ENCODE results near the gene TBCA.

The TBCA gene, protein sequence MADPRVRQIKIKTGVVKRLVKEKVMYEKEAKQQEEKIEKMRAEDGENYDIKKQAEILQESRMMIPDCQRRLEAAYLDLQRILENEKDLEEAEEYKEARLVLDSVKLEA

GRCh38 chr5:77775790-77776553 lies at the start of gene TBCA:
Gene TBCA, minus strand, starts transcription at chr5:77776339. Its CDS starts 82 bp downstream, at chr5:77776257.
- peak within 1 kb of the TSS; percentile 94 for H3K4me3 Mint-ChIP-seq
- no peaks in the 10 kb centered on the region for H3K9me3 Mint-ChIP-seq
- peaks cover 31% of the 10 kb centered on the region for H3K4me1 Mint-ChIP-seq
- ATAC-seq: peak; percentile 95
- H3K27ac Mint-ChIP-seq: peak within 1 kb of the TSS; percentile 90
- H3K36me3 Mint-ChIP-seq: peaks cover 16% of the 10 kb centered on the region
- H3K27me3 Mint-ChIP-seq: no peaks in the 10 kb centered on the region

DNA sequence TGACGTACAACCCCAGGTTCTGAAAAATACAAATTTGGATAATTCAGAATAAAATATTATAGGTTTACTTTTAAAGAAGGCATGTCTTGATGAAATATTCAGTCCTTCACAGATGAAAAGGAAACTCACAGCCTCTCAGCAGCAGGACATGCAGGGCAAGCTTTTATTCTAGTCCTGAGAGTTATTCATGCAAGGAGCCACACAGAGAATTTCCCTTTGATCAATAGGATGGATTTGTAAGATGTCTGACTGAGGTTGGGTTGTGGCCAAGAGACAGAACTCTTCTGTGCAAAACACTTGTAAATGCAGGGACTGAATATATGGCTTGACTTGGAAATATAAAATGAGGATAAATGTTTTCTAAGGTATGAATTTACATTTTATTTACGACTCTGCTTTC lies 48.8 kb upstream of the TBCA start:
- Mint-ChIP-seq H3K27me3 (peaks cover 8% of the 10 kb centered on the region), H3K9me3 (no peaks in the 10 kb centered on the region), H3K4me1 (no peaks in the 10 kb centered on the region), H3K4me3 (no peak overlapping the region), H3K27ac (no peak overlapping the region), H3K36me3 (no peaks in the 10 kb centered on the region)
- no peak for ATAC-seq

DNA sequence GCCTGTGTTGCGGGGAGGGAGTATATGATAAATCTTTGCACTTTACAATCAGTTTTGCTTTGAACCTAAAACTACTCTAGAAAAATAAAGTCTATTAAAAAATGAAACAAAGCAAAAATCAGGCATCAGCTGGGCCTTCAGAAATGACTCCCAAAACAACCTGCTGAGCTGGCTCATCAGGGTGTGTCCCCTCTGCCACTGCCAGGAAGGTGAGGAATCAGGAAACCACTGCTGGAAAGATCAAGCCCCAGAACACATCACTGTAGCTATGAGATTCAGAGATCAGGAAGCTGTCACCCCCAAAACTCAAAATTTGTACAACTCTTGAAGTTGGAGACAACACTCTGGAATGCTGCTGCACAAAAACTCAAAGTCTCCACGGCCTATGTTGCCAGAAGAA lies 40.5 kb upstream of the TBCA start:
- no peaks in the 10 kb centered on the region for H3K4me1 Mint-ChIP-seq
- H3K9me3 Mint-ChIP-seq: peaks cover 3% of the 10 kb centered on the region
- peaks cover 7% of the 10 kb centered on the region for H3K27me3 Mint-ChIP-seq
- H3K36me3 Mint-ChIP-seq: no peaks in the 10 kb centered on the region
- H3K4me3 Mint-ChIP-seq: no peak overlapping the region
- no peak for ATAC-seq
- H3K27ac Mint-ChIP-seq: no peak overlapping the region

GRCh38 chr5:77812926-77813589 lies 36.9 kb upstream of the TBCA start:
- no peak overlapping the region for H3K4me3 Mint-ChIP-seq
- H3K9me3 Mint-ChIP-seq: peaks cover 11% of the 10 kb centered on the region
- peaks cover 21% of the 10 kb centered on the region for H3K27me3 Mint-ChIP-seq
- H3K36me3 Mint-ChIP-seq: no peaks in the 10 kb centered on the region
- no peaks in the 10 kb centered on the region for H3K4me1 Mint-ChIP-seq
- no peak overlapping the region for H3K27ac Mint-ChIP-seq
- no peak for ATAC-seq

- peak overlapping the region; percentile 16 for H3K27ac Mint-ChIP-seq
- H3K27me3 Mint-ChIP-seq: peaks cover 10% of the 10 kb centered on the region
- peaks cover 11% of the 10 kb centered on the region for H3K4me1 Mint-ChIP-seq
- peak overlapping the region; percentile 32 for H3K4me3 Mint-ChIP-seq
- peaks cover 17% of the 10 kb centered on the region for H3K9me3 Mint-ChIP-seq
- no peaks in the 10 kb centered on the region for H3K36me3 Mint-ChIP-seq
- no peak for ATAC-seq
Measured at GRCh38 chr5:77806213-77806843, 30.2 kb upstream of the TBCA start.

- H3K27ac Mint-ChIP-seq: no peak overlapping the region
- no peak overlapping the region for H3K4me3 Mint-ChIP-seq
- peaks cover 17% of the 10 kb centered on the region for H3K9me3 Mint-ChIP-seq
- peaks cover 54% of the 10 kb centered on the region for H3K27me3 Mint-ChIP-seq
- peaks cover 6% of the 10 kb centered on the region for H3K36me3 Mint-ChIP-seq
- no peak for ATAC-seq
- H3K4me1 Mint-ChIP-seq: no peaks in the 10 kb centered on the region
Measured at GRCh38 chr5:77798456-77798855, 22.3 kb upstream of the TBCA start.

GRCh38 chr5:77797136-77797535 lies 21.0 kb upstream of the TBCA start:
- H3K4me3 Mint-ChIP-seq: no peak overlapping the region
- H3K4me1 Mint-ChIP-seq: no peaks in the 10 kb centered on the region
- peaks cover 54% of the 10 kb centered on the region for H3K27me3 Mint-ChIP-seq
- no peak overlapping the region for H3K27ac Mint-ChIP-seq
- no peak for ATAC-seq
- peaks cover 6% of the 10 kb centered on the region for H3K36me3 Mint-ChIP-seq
- H3K9me3 Mint-ChIP-seq: peaks cover 12% of the 10 kb centered on the region

- Mint-ChIP-seq H3K36me3 (peaks cover 6% of the 10 kb centered on the region), H3K4me3 (no peak overlapping the region), H3K4me1 (no peaks in the 10 kb centered on the region), H3K9me3 (peaks cover 9% of the 10 kb centered on the region), H3K27me3 (peaks cover 54% of the 10 kb centered on the region), H3K27ac (no peak overlapping the region)
- no peak for ATAC-seq
Measured at GRCh38 chr5:77795846-77796245, 19.7 kb upstream of the TBCA start.

DNA sequence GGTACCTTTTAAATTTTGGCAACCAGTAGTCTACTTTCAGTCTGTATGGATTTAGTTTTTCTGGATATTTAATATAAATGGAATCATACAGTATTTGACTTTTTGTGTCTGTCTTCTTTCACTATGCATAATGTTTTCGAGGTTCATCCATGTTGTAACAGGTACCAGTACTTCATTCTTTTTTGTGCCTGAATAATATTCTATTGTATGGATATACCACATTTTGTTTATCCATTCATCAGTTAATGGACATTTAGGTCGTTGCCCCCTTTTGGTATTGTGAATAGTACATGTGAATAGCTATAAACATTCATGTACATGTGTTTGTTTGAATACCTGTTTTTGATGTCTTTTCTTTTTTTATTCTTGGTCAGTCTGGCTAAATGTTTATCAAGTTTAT lies 19.1 kb upstream of the TBCA start:
- no peak overlapping the region for H3K4me3 Mint-ChIP-seq
- no peak for ATAC-seq
- H3K27ac Mint-ChIP-seq: no peak overlapping the region
- H3K9me3 Mint-ChIP-seq: peaks cover 9% of the 10 kb centered on the region
- H3K27me3 Mint-ChIP-seq: peaks cover 52% of the 10 kb centered on the region
- H3K4me1 Mint-ChIP-seq: no peaks in the 10 kb centered on the region
- peaks cover 6% of the 10 kb centered on the region for H3K36me3 Mint-ChIP-seq

- no peak overlapping the region for H3K27ac Mint-ChIP-seq
Measured at GRCh38 chr5:77791926-77792325, 15.8 kb upstream of the TBCA start.

DNA sequence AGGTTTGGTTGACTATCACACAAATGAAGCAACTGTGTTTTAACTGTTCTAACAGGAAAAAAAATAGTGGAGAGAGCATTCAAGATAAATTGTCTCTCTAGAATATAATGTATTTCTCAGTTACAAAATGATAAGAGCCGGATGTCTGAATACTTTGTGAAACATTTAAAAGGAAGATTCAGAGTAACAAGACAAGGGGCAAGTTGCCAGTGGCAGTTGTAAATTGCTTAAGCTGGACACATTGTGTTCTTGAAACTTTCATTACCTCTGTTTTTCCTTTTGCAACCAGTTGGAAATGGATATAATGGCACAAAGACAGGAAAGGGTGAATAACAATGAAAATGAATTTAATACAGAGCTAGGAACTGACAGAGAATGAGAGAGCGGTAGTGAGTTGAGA lies 15.2 kb upstream of the TBCA start:
- no peak for ATAC-seq
- Mint-ChIP-seq H3K4me3 (no peak overlapping the region), H3K27me3 (peaks cover 13% of the 10 kb centered on the region), H3K9me3 (peaks cover 6% of the 10 kb centered on the region), H3K4me1 (no peaks in the 10 kb centered on the region), H3K27ac (no peak overlapping the region), H3K36me3 (peaks cover 6% of the 10 kb centered on the region)

More at GRCh38 chr5:77791926-77792325, 15.8 kb upstream of the TBCA start:
- H3K4me3 Mint-ChIP-seq: no peak overlapping the region
- no peak for ATAC-seq
- peaks cover 19% of the 10 kb centered on the region for H3K27me3 Mint-ChIP-seq
- peaks cover 6% of the 10 kb centered on the region for H3K36me3 Mint-ChIP-seq
- no peaks in the 10 kb centered on the region for H3K4me1 Mint-ChIP-seq
- peaks cover 6% of the 10 kb centered on the region for H3K9me3 Mint-ChIP-seq

- Mint-ChIP-seq H3K4me1 (no peaks in the 10 kb centered on the region), H3K4me3 (no peak overlapping the region), H3K27me3 (no peaks in the 10 kb centered on the region), H3K9me3 (no peaks in the 10 kb centered on the region), H3K36me3 (no peaks in the 10 kb centered on the region), H3K27ac (no peak overlapping the region)
- ATAC-seq: no peak
Measured at GRCh38 chr5:77785229-77785628, 9.1 kb upstream of the TBCA start.

GRCh38 chr5:77784735-77785134 lies 8.6 kb upstream of the TBCA start:
- ATAC-seq: no peak
- Mint-ChIP-seq H3K36me3 (no peaks in the 10 kb centered on the region), H3K4me1 (no peaks in the 10 kb centered on the region), H3K27ac (no peak overlapping the region), H3K9me3 (no peaks in the 10 kb centered on the region), H3K4me3 (no peak overlapping the region), H3K27me3 (no peaks in the 10 kb centered on the region)

DNA sequence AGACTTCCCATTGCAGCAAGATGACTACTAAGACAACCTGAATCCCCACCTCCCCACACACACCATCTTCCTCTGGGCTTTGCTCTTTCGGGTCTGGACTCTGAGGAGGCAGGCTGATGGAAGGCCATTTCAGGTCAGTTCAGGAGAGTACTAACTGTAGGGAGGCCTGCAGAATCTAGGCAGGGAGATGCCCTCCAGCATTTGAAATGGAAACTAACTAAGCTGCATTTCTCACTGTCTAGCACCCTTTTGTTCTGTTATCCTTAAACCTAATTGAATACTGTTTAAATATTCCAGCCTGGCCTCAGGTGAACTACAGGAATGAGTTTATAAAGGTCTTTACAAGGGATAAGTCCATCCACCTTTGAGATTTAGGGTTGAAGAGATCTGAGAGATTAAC lies 4.9 kb upstream of the TBCA start:
- H3K9me3 Mint-ChIP-seq: no peaks in the 10 kb centered on the region
- no peak overlapping the region for H3K27ac Mint-ChIP-seq
- no peak for ATAC-seq
- no peaks in the 10 kb centered on the region for H3K27me3 Mint-ChIP-seq
- no peaks in the 10 kb centered on the region for H3K36me3 Mint-ChIP-seq
- no peak overlapping the region for H3K4me3 Mint-ChIP-seq
- no peaks in the 10 kb centered on the region for H3K4me1 Mint-ChIP-seq

DNA sequence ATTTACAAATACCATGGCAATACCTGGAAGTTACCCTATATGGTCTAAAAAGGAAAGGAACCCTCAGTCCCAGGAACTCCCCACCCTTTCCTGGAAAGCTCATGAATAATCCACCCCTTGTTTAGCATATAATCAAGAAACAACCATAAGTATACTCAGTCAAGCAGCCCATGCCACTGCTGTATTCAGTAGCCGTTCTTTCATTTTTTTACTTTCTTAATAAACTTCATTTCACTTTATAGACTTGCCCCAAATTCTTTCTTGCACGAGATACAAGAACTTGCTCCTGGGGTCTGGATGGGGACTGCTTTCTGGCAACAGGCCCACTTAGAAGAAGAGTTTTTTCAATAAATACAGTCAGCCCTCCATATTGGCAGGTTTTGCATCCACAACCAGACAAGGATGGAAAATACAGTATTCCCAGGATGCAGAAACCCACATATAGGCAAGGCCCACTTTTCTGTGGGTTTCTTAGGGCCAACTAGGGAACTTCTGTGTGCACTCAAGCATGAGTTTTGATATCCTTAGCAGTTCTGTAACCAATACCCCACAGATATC lies 2.8 kb upstream of the TBCA start:
- peaks cover 16% of the 10 kb centered on the region for H3K4me1 Mint-ChIP-seq
- H3K27ac Mint-ChIP-seq: no peak overlapping the region
- peaks cover 5% of the 10 kb centered on the region for H3K36me3 Mint-ChIP-seq
- H3K9me3 Mint-ChIP-seq: no peaks in the 10 kb centered on the region
- H3K27me3 Mint-ChIP-seq: no peaks in the 10 kb centered on the region
- ATAC-seq: no peak
- H3K4me3 Mint-ChIP-seq: no peak overlapping the region
